GM18505 (cell line): ENCODE data around the gene GHITM.
"Not testable (repeated sequence)": the region's sequence is repeated elsewhere in the genome, so short reads cannot be mapped to it uniquely, and the experiment has no call there.

Source experiments
- ATAC-seq: cut with Tn5 transposase; IDR thresholded peaks from one replicate; pipeline ENCODE4 v1.9.1; 2021; ENCODE audit not compliant: unreplicated experiment
- POLR2A ChIP-seq: IDR thresholded peaks from 4 replicates; pipeline ENCODE4 v1.6.1; 2011; ENCODE audit warnings: borderline replicate concordance; ENCODE audit not compliant: insufficient read depth, insufficient read length; ENCODE audit errors: extremely low read depth

The GHITM gene

GRCh38 chr10:84126785-84127167, 12.5 kb upstream of the GHITM start:
- no peak for TF ChIP-seq POLR2A
- ATAC-seq = no peak

- TF ChIP-seq POLR2A = no peak
- no peak for ATAC-seq
Measured at GRCh38 chr10:84135836-84136235, 3.5 kb upstream of the GHITM start.

- no peak for TF ChIP-seq POLR2A
- no peak for ATAC-seq
Measured at GRCh38 chr10:84137811-84138210, 1.5 kb upstream of the GHITM start.

GRCh38 chr10:84138478-84139125, 707 bp upstream of the GHITM start:
- TF ChIP-seq POLR2A = no peak
- ATAC-seq = no peak

GRCh38 chr10:84140036-84140379, 699 bp downstream of the GHITM start:
- ATAC-seq = no peak
- TF ChIP-seq POLR2A = no peak

GRCh38 chr10:84147347-84147746, 8.0 kb downstream of the GHITM start:
- no peak for ATAC-seq
- TF ChIP-seq POLR2A = no peak

- ATAC-seq = not testable (repeated sequence)
Measured at GRCh38 chr10:84148006-84148597, 8.8 kb downstream of the GHITM start.

GRCh38 chr10:84149854-84150253, 10.5 kb downstream of the GHITM start:
- no peak for ATAC-seq
- TF ChIP-seq POLR2A = no peak

- TF ChIP-seq POLR2A = no peak
- ATAC-seq = no peak
Measured at GRCh38 chr10:84152769-84153168, 13.5 kb downstream of the GHITM start.

GRCh38 chr10:84155521-84155920, 16.2 kb downstream of the GHITM start:
- TF ChIP-seq POLR2A = no peak
- no peak for ATAC-seq

- TF ChIP-seq POLR2A = no peak
Measured at GRCh38 chr10:84156009-84156408, 16.7 kb downstream of the GHITM start.

GRCh38 chr10:84156768-84157167, 17.5 kb downstream of the GHITM start:
- TF ChIP-seq POLR2A = no peak

More at GRCh38 chr10:84156009-84156408, 16.7 kb downstream of the GHITM start:
- no peak for ATAC-seq

GRCh38 chr10:84158061-84158460, 18.8 kb downstream of the GHITM start:
- no peak for ATAC-seq
- TF ChIP-seq POLR2A = no peak

More at GRCh38 chr10:84156768-84157167, 17.5 kb downstream of the GHITM start:
- ATAC-seq = no peak

- ATAC-seq = no peak
- no peak for TF ChIP-seq POLR2A
Measured at GRCh38 chr10:84158550-84158949, 19.2 kb downstream of the GHITM start.
